Measurements from ENCODE around the gene RSU1. TPM values are rescaled to one million over a fixed set of nuclear protein-coding genes. Genes with fewer than 3 reads are reported as not detected.

RSU1 gene
- total and polyA plus RNA-seq, 2 donors (not counting 3 experiments of a cell fraction or from before 2014, with no cell fraction given): 80.2 to 104 TPM

DNA sequence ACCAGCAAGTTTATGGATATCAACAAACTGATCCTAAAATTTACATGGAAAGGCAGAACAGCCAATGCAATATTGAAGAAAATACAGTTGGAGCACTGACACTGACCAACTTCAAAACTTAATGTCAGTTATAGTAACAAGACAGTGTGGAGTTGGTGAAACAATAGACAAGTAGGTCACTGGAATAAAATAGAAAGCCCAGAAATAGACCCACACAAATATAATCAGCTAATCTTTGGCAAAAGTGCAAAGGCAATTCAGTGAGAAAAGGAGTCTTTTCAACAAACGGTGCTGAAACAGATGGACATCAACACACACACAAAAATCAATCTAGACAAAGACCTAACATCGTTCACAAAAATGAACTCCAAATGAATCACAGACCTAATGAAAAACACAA, 13.8 kb downstream of the RSU1 start:
- no peak for DNase-seq (ENCODE audit: low read depth, low spot score)
- Histone ChIP-seq H3K27me3 (ENCODE audit: control insufficient read depth in 2 of 2, insufficient read depth in 2 of 2, low read length in 2 of 2) (no peaks in the 10 kb centered on the region), H3K4me3 (replicated peaks in 1 of 3; ENCODE audit: insufficient read depth in 1 of 3, low read depth in 1 of 3, low read length in 3 of 3) (no peak overlapping the region), H4K20me1 (replicated peaks; ENCODE audit: control insufficient read depth, extremely low read depth, insufficient read depth, low read length) (no peaks in the 10 kb centered on the region), H3K79me2 (ENCODE audit: control insufficient read depth, insufficient read depth, low read length) (peaks cover 58% of the 10 kb centered on the region), H3K9ac (replicated peaks; ENCODE audit: extremely low read depth, insufficient read depth, low read length) (no peak overlapping the region), H3K4me1 (ENCODE audit: control insufficient read depth, extremely low read depth, insufficient read depth, low read length) (no peaks in the 10 kb centered on the region), H3K4me2 (ENCODE audit: insufficient read depth, low read length) (no peak overlapping the region), H3K9me3 (replicated peaks; ENCODE audit: control insufficient read depth, insufficient read depth, low read length) (no peaks in the 10 kb centered on the region), H2AFZ (ENCODE audit: low read depth, low read length) (no peak overlapping the region), H3K9me1 (replicated peaks; ENCODE audit: control insufficient read depth, extremely low read depth, insufficient read depth, low read length) (no peaks in the 10 kb centered on the region), H3K27ac (ENCODE audit: insufficient read depth, low read depth, low read length) (no peak overlapping the region), H3K36me3 (ENCODE audit: control insufficient read depth in 2 of 2, extremely low read depth in 1 of 2, insufficient read depth in 2 of 2, low read length in 2 of 2) (no peaks in the 10 kb centered on the region)
- intact Hi-C loops (cut with micrococcal nuclease) (loop anchor here (10.0 kb wide), 1 partner anchor 689 kb away; no protein-coding TSS in a partner anchor), dilution Hi-C loops (cut with MboI; ENCODE audit: extremely low pct_ligation_motif_present, low sequenced_read_pairs) (no loop called here)
- POLR2A ChIA-PET: no interaction called here
- CTCF ChIA-PET: interaction anchor here (0.7 to 0.9 kb wide), 2 partner anchors 26 to 171 kb away, joined by 3 to 5 read pairs; no protein-coding TSS in a partner anchor
- TF ChIP-seq POLR2A (IDR thresholded peaks at IDR 0.05; ENCODE audit: low read depth, low read length) (no peak), EZH2 (IDR thresholded peaks at IDR 0.05; ENCODE audit: borderline replicate concordance, low read depth, low read length, severe bottlenecking) (no peak), MYC (IDR thresholded peaks at IDR 0.05; ENCODE audit: low read depth, low read length) (no peak), GATA2 (IDR thresholded peaks at IDR 0.05; ENCODE audit: insufficient read depth, insufficient read length, low read depth, low read length) (no peak), FOS (IDR thresholded peaks at IDR 0.05; ENCODE audit: borderline replicate concordance, insufficient read depth, low read length) (no peak), POLR2AphosphoS5 (IDR thresholded peaks at IDR 0.05; ENCODE audit: insufficient read depth, low read depth, low read length) (no peak), JUN (IDR thresholded peaks at IDR 0.05; ENCODE audit: borderline replicate concordance, insufficient read depth, insufficient read length, low read depth) (no peak)
- TF ChIP-seq, protein P1, sequence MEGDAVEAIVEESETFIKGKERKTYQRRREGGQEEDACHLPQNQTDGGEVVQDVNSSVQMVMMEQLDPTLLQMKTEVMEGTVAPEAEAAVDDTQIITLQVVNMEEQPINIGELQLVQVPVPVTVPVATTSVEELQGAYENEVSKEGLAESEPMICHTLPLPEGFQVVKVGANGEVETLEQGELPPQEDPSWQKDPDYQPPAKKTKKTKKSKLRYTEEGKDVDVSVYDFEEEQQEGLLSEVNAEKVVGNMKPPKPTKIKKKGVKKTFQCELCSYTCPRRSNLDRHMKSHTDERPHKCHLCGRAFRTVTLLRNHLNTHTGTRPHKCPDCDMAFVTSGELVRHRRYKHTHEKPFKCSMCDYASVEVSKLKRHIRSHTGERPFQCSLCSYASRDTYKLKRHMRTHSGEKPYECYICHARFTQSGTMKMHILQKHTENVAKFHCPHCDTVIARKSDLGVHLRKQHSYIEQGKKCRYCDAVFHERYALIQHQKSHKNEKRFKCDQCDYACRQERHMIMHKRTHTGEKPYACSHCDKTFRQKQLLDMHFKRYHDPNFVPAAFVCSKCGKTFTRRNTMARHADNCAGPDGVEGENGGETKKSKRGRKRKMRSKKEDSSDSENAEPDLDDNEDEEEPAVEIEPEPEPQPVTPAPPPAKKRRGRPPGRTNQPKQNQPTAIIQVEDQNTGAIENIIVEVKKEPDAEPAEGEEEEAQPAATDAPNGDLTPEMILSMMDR (IDR thresholded peaks at IDR 0.05; ENCODE audit: extremely low read depth in 1 of 2, insufficient read depth in 1 of 2, low read depth in 1 of 2, low read length in 2 of 2): no peak
- TF ChIP-seq, protein P2, sequence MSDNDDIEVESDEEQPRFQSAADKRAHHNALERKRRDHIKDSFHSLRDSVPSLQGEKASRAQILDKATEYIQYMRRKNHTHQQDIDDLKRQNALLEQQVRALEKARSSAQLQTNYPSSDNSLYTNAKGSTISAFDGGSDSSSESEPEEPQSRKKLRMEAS (IDR thresholded peaks at IDR 0.05; ENCODE audit: insufficient read depth, insufficient read length): no peak
- no TSS peak for BruUV-seq (replicated peaks)
- FAIRE-seq: no peak
